SJCRH30 (cell line): ENCODE data around the gene PSMD14. TPM values are rescaled to one million over a fixed set of nuclear protein-coding genes. Genes with fewer than 3 reads are reported as not detected.

Source experiments
- DNase-seq, 2 experiments: peaks; one replicate each; pipeline ENCODE4 v3.0.0-alpha.2; 2015 to 2020
- H3K27ac ChIP-seq: fragments of 250-450 bp; sonication (Bioruptor Pico); 2 replicates; pipeline ENCODE4 v1.5.1; 2020; ENCODE audit warnings: mild to moderate bottlenecking, moderate library complexity
- H3K27me3 ChIP-seq: fragments of 250-450 bp; sonication (Bioruptor Pico); 2 replicates; pipeline ENCODE4 v1.5.1; 2020; ENCODE audit warnings: mild to moderate bottlenecking, moderate library complexity
- H3K36me3 ChIP-seq: fragments of 250-450 bp; sonication (Bioruptor Pico); 2 replicates; pipeline ENCODE4 v1.5.1; 2020; ENCODE audit warnings: mild to moderate bottlenecking, moderate library complexity
- H3K4me1 ChIP-seq: fragments of 250-450 bp; sonication (Bioruptor Pico); 2 replicates; pipeline ENCODE4 v1.5.1; 2020; ENCODE audit warnings: mild to moderate bottlenecking, moderate library complexity
- H3K4me3 ChIP-seq: fragments of 250-450 bp; sonication (Bioruptor Pico); 2 replicates; pipeline ENCODE4 v1.5.1; 2020; ENCODE audit warnings: mild to moderate bottlenecking, moderate library complexity
- H3K9me3 ChIP-seq: fragments of 250-450 bp; sonication (Bioruptor Pico); replicated peaks from 2 replicates; pipeline ENCODE4 v1.5.1; 2020; ENCODE audit warnings: mild to moderate bottlenecking, moderate library complexity
- total RNA-seq: library from RNA; depleted of rRNA; stranded (reverse); fragments of >200 nt; shearing (Covaris generic); gene quantifications from 2 replicates; pipeline ENCODE4 v1.2.3, GENCODE V29; 2014

Gene PSMD14
- total RNA-seq, 1 experiment from 2014 or later = 105 TPM

DNA sequence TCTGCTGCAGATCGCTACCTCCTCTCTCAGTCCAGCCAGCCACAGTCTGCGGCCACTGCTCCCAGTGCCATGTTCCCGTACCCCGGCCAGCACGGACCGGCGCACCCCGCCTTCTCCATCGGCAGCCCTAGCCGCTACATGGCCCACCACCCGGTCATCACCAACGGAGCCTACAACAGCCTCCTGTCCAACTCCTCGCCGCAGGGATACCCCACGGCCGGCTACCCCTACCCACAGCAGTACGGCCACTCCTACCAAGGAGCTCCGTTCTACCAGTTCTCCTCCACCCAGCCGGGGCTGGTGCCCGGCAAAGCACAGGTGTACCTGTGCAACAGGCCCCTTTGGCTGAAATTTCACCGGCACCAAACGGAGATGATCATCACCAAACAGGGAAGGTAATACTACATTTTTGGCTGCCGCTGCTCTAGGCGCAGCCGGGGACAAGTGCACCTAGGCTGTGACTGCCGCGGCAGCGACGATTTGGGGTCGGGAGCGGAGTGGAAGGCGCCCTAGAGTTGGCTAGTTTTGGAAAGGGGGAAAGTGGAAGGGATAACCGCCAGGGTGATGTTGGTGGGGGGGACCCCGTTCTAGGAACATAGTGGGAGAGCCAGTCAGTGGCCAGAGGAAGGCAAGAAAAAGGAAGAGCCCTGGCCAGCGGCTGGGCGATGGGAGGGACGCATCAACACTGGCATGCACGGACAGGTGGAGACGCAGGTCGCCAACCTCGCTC is 108.6 kb downstream of the PSMD14 start:
- Histone ChIP-seq H3K27ac (no peak overlapping the region), H3K4me3 (no peak overlapping the region), H3K36me3 (no peaks in the 10 kb centered on the region; the same call in 1 of the 2 replicates), H3K9me3 (no peaks in the 10 kb centered on the region), H3K4me1 (no peaks in the 10 kb centered on the region), H3K27me3 (no peaks in the 10 kb centered on the region)
- no peak for DNase-seq

- Histone ChIP-seq H3K4me3 (no peak overlapping the region), H3K36me3 (no peaks in the 10 kb centered on the region), H3K4me1 (no peaks in the 10 kb centered on the region), H3K9me3 (no peaks in the 10 kb centered on the region), H3K27me3 (no peaks in the 10 kb centered on the region), H3K27ac (no peak overlapping the region)
- no peak for DNase-seq
Observed at GRCh38 chr2:161417438-161418274, 109.4 kb downstream of the PSMD14 start.

DNA sequence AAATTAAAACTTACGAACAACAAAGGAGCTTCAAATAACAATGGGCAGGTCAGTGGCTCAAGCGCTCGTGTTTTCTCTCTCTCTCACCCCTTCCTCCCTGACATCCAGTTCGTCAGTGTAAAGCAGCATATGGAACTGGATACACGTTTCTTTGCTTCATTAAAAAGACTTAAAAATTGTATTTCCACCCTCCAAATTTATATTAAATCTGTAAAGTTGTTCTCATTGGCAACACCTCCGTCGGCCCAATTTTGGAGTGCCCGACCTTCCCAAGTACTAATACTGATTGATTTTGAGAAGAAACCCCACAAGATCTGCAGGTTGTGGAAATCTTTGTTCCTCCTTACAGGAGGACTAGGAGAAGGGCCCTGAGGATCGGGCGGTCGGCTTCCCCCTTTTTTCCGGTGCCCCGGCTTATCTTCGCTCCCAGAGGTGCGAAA is 110.1 kb downstream of the PSMD14 start:
- H3K4me3 ChIP-seq = peak overlapping the region; percentile 44
- no peak for DNase-seq
- no peaks in the 10 kb centered on the region for H3K36me3 ChIP-seq
- no peaks in the 10 kb centered on the region for H3K9me3 ChIP-seq
- H3K27ac ChIP-seq = 0 out of 2 replicates have a peak overlapping the region, but pooled peaks have one; percentile 5
- no peaks in the 10 kb centered on the region for H3K27me3 ChIP-seq
- no peaks in the 10 kb centered on the region for H3K4me1 ChIP-seq

GRCh38 chr2:161418715-161419637 is 110.8 kb downstream of the PSMD14 start:
- Histone ChIP-seq H3K4me3 (peak overlapping the region; percentile 44), H3K36me3 (no peaks in the 10 kb centered on the region), H3K27me3 (no peaks in the 10 kb centered on the region), H3K27ac (0 out of 2 replicates have a peak overlapping the region, but pooled peaks have one; percentile 5), H3K4me1 (no peaks in the 10 kb centered on the region), H3K9me3 (no peaks in the 10 kb centered on the region)
- DNase-seq = peak; percentile 20 to 31

GRCh38 chr2:161419638-161420190 is 111.5 kb downstream of the PSMD14 start:
- no peaks in the 10 kb centered on the region for H3K27me3 ChIP-seq
- no peaks in the 10 kb centered on the region for H3K9me3 ChIP-seq
- DNase-seq = no peak

GRCh38 chr2:161420406-161421074 is 112.3 kb downstream of the PSMD14 start:
- Histone ChIP-seq H3K9me3 (no peaks in the 10 kb centered on the region), H3K27ac (no peak overlapping the region), H3K36me3 (no peaks in the 10 kb centered on the region), H3K27me3 (no peaks in the 10 kb centered on the region), H3K4me1 (no peaks in the 10 kb centered on the region), H3K4me3 (no peak overlapping the region)
- no peak for DNase-seq

More at GRCh38 chr2:161419638-161420190, 111.5 kb downstream of the PSMD14 start:
- peak overlapping the region; percentile 44; the same call in 1 of the 2 replicates for H3K4me3 ChIP-seq
- no peak overlapping the region for H3K27ac ChIP-seq
- no peaks in the 10 kb centered on the region for H3K36me3 ChIP-seq
- no peaks in the 10 kb centered on the region for H3K4me1 ChIP-seq

- H3K36me3 ChIP-seq = no peaks in the 10 kb centered on the region
- H3K4me3 ChIP-seq = no peak overlapping the region
- H3K27ac ChIP-seq = no peak overlapping the region
- DNase-seq = no peak
- no peaks in the 10 kb centered on the region for H3K4me1 ChIP-seq
- no peaks in the 10 kb centered on the region for H3K27me3 ChIP-seq
- no peaks in the 10 kb centered on the region for H3K9me3 ChIP-seq
Observed at GRCh38 chr2:161421686-161422085, 113.5 kb downstream of the PSMD14 start.

DNA sequence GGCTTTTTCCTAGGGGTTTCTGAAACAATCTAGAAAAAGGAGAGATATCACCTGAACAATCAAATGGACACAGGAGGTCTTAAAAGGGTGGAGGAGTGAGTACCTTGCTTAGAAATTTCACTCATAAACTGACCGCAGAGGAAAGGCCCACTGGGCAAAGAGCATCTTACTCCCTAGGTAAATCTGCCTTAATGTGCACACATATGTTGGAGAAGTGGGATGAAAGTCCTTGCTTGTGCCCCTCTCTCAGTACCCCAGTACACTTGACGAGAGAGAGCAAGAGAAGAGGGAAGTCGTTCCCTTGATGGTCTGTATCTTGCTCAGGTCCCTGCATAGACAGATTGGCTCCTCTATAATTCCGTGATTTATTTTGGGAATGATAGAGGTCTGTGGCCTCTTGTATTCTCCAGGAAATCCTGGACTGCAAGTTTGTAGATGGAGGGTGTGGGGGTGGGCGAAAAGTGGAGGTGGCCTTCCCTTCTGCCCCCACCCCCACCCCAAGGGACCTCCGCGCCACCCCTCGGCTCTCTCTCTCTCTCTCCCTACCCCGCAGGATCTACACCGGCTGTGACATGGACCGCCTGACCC is 114.7 kb downstream of the PSMD14 start:
- H3K9me3 ChIP-seq = no peaks in the 10 kb centered on the region
- no peak overlapping the region for H3K27ac ChIP-seq
- no peaks in the 10 kb centered on the region for H3K27me3 ChIP-seq
- no peaks in the 10 kb centered on the region for H3K36me3 ChIP-seq
- no peaks in the 10 kb centered on the region for H3K4me1 ChIP-seq
- H3K4me3 ChIP-seq = no peak overlapping the region
- no peak for DNase-seq

- Histone ChIP-seq H3K36me3 (no peaks in the 10 kb centered on the region), H3K27ac (no peak overlapping the region), H3K4me1 (no peaks in the 10 kb centered on the region), H3K4me3 (no peak overlapping the region), H3K9me3 (no peaks in the 10 kb centered on the region), H3K27me3 (no peaks in the 10 kb centered on the region)
- DNase-seq = no peak
Observed at GRCh38 chr2:161423421-161424393, 115.5 kb downstream of the PSMD14 start.

GRCh38 chr2:161424394-161424769 is 116.2 kb downstream of the PSMD14 start:
- no peaks in the 10 kb centered on the region for H3K27me3 ChIP-seq
- no peak overlapping the region for H3K4me3 ChIP-seq
- no peaks in the 10 kb centered on the region for H3K9me3 ChIP-seq
- H3K4me1 ChIP-seq = no peaks in the 10 kb centered on the region
- no peak for DNase-seq
- H3K36me3 ChIP-seq = no peaks in the 10 kb centered on the region
- H3K27ac ChIP-seq = no peak overlapping the region

GRCh38 chr2:161424891-161425727 is 116.9 kb downstream of the PSMD14 start:
- Histone ChIP-seq H3K4me3 (no peak overlapping the region), H3K27me3 (no peaks in the 10 kb centered on the region), H3K36me3 (no peaks in the 10 kb centered on the region), H3K27ac (no peak overlapping the region), H3K4me1 (no peaks in the 10 kb centered on the region), H3K9me3 (no peaks in the 10 kb centered on the region)
- no peak for DNase-seq
